DMS153 treated with DMSO at 0.1 percent for 48 hours (cell line): Measurements from ENCODE around the gene NTNG1.

ENCODE experiments used
- DNase-seq: peaks from one replicate; lab custom pipeline; 2025; ENCODE audit not compliant: unreplicated experiment; lab: John Stamatoyannopoulos, UW

NTNG1 gene

DNA sequence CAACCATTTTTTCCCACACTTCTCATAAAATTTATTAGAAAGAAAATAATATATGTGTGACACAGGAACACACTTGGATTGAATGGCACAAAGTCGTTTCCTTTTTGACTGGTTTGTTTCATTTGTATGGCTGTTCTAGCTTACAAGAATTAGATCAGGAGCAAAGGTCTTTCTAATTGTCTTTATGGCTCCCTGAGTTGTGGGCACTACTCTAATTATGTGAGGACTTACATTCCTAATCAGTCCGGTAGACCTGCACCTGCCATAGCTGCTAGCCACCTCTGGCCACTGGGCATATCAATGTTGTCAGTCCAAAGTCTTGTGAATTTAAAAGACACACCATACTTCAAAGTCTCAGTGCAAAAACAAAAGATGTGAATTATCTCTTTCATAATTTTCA is 346.7 kb downstream of the NTNG1 start:
- no peak for DNase-seq

DNA sequence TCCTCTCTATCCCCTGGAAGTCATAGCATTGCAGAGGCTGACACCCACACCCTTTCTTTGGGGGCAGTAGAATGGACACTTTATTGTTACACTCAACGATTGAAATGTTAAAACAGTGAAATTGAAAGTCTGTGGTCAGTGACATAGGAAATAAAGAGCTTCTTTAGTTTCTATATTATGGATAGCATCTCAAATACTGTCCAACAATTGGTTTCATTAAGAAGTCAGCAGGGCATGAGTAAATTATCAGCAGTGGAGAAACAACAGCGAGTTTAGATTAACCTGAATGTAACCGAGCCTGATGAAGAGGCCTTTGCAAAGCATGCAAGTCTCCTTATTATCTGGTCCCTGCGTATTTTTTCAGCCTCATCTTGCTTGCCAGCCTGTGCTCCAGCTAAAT is 350.7 kb downstream of the NTNG1 start:
- DNase-seq: no peak

DNA sequence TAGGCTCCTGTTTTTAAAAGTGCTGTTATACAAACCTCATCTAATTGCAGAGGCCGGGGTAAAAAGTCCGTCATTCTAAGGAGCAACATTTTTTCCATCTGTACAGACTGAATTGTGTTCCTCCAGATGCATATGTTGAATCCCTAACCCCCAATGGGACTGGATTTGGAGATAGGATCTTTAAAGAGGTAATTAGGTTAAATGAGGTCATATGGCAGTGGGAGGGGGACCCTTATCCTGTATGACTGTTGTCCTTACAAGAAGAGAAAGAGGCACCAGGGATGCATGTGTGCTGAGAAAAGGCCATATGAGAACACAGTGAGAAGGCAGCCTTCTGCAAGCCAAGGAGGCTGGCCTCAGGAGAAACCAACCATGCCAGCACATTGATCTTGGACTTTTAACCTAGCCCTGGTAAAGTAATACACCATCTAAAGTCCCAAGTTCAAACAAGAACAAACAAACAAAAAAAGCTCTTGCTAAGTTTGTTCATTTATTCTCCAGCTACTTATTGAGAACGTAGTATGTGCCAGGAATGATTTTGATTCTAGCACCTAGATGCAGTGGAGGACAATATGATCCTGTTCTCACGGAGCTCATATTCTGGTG is 352.4 kb downstream of the NTNG1 start:
- DNase-seq: no peak

DNA sequence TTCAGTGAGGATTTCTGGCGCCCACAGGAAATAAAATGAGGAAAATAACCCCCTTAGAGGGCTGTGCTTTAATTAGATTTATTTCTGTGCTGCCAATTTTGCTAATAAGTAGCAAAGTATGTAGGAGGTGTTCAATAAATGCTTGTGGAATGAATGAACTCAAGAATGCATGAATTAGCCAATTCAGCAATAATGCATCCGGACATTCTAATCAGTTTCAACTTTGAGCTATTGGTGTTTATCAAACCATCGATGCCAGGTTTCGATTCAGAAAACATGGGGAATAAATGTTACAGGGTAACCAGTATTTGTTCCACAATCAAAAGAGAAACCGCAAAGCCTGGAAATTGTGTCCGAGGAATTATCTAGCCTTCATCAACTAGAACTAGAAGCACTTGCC is 353.2 kb downstream of the NTNG1 start:
- no peak for DNase-seq

DNA sequence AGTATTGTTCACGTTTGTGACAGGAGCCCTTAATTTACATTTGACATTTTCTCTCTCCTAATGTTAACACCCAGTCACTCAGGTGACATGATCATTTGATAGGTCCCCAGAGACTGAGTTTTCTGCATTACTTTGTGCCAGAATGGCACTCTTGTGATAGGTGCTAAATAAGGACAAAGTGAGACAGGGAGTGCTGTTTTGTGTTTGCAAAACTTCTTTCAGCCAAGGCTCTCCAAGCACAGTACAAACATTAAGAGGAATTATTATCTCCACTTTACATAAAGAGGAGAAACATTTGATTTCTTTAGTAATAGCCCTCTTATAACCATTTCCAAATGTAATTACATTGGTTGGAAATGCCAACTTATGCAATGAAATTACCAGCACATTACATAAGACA is 355.2 kb downstream of the NTNG1 start:
- peak; percentile 10 for DNase-seq

DNA sequence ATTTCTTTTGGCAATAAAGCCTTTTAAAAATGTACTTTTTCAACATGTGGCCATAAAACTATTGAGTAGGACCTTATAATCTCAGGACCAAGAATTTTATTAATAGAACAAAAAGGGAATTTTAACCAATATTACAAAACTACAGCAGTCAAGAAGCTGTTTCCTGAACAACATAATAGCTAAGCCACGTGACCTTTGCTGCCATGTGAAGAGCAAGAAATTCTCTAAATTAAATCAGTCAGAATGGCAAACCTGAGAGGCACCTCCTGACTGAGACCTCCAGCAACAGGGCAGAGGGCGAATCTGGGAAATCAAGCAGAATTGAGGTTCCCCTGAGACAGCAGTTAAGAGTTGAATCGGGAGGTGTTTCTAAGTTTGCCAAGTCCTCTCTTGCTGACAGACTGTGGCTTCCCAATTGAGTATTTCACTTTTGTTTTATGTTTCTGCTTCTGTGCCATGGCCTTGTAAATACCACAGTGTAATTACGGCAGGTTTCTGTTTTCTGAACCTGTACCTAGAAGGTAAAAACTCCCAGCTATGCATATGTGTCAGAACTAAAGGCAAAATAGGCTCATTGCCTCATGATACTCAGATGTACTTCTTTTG is 358.4 kb downstream of the NTNG1 start:
- DNase-seq: no peak

DNA sequence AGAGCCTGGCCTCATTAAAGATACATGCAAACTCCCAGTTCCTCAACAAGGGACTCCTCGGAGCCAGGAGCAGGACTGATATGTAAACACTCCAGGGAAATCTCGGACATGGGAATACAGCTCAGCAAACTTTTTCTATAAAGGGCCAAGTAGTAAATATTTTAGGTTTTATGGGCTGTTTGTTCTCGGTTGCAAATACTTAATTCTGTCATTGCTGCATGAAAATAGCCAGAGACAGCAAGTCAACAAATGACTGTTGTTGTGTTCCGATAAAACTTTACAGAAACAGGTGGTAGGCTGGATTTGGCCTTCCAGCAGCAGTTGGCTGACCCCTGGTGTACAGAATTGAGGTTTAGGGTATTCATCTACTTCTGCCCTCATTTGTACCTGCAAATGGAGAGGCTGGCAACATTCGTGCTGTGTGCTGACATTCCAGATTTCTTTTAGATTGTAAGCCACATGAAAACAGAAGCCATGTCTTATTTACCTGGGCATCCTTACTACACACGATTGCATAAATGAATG is 360.3 kb downstream of the NTNG1 start:
- no peak for DNase-seq

DNA sequence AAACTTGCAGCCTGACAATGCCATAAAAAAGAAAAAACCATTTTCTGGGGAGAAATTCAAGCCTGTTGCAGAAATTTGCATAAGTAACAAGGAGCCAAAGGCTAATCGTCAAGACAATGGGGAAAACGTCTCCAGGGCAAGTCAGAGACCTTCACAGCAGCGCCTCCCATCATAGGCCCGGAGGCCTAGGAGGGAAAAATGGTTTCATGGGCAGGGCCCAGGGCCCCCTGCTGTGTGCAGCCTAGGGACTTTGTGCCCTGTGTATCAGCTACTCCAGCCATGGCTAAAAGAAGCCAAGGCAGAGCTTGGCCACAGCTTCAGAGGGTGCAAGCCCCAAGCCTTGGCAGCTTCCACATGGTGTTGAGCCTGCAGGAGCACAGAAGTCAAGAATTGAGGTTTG is 369.5 kb downstream of the NTNG1 start:
- DNase-seq: no peak

DNA sequence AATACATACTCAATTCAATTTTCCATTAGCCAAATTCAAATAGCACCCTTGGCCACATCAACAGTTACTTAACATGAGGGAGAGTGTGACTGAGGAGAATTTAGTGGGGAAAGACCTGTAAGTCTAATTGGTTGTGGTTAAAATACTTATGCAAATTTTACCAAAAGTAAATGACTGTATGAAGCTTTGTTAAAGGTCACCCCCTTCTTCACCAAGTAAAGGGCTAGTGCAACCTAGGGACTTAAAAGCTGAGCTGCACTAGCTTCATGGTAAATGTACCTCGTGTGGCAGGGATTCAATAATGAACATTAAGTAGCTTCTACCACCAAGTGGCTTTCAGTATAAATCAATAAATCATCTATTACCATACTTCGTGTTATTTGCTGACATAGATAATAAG is 372.0 kb downstream of the NTNG1 start:
- no peak for DNase-seq

DNA sequence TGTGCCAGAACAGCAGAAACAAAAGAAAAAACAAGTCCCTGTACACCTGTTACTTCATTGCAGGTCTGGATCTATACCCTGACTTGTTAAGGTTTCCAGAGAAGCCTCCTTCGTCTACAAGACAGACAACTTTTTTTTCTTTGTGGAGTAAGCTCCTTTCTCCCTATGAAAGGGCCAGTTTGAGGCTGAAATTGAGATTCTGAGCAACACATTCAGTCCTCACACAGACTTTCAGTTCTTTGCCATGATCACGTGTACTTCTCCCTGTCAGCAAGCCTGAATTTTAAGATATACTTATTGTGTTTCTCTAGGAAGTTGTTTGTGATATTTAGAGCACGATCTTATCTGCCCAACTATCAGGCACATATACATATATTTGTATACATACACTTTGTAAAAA is 374.0 kb downstream of the NTNG1 start:
- DNase-seq: no peak

DNA sequence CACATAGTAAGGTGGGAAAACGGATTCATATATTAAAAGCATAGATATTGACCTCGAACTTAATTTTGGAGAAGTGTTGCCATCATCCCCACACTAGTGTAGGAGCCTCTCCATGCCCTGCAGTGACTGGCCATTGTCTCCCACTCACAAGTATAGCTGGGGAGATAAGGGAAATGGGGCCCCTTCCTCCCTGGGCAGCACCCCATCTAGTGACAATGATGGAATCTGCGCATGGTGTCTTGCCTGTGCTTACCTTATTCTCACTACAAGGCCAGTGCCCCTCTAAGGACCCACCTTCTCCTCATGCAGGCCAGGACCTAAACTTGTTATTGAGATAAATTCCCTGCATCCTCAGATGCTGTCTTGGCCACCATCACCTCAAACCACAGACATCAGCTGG is 374.9 kb downstream of the NTNG1 start:
- DNase-seq: no peak

DNA sequence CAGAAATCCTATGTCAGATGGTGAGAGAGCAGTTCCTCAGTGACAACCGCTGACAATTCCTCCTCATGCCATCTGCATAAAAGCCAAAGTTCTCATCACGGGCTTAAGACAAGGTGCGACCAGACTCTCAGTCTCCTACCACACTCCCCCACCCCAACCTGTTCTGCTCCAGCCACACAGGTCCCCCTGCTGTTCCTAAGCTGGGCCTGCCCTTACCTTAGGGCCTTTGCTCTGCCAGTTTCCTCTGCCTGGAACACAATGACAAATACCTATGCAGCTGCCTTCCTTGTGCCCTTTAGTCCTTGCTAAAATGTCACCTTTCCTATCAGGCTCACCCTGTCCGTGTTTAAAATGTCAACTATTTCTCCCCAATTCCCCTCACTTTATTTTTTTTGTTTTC is 382.2 kb downstream of the NTNG1 start:
- DNase-seq: no peak

DNA sequence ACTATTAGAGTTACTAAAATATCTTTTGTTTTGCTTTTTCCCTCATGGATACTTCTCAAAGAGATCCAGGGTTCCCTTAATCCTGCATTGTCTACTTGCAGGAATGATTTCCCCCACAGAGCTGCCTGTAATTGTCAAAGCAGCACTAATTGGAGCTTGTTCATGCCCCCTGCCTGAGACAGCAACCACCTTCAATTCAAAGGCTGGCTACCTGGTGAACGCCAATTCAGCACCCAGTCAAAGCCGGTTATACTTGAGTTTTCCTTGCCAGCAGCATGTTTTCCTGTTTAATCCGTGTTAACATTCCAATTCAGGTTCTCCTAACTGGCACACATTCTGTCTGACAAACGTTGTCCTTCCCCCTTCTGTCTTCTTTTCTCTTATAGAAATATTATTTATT is 382.9 kb downstream of the NTNG1 start:
- DNase-seq: no peak

DNA sequence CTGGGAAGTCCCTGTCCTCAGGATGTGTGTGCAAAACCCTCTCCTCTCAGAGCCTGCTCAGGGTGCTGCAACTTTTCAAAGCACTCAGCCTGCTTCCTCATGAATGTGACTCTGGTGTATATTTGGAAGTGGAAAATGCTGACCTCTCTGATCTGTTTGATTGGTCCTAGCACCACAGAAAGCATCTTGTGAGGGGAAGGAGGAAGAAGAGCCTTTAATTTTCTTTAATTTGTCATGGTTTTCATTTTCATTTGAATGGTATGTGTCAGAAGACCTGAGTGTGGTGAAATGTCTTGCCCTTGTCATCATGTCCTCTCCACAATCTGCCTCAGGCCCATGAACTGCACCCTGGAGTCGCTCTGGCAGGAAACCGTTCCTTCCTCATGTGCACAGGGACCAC is 383.5 kb downstream of the NTNG1 start:
- no peak for DNase-seq

DNA sequence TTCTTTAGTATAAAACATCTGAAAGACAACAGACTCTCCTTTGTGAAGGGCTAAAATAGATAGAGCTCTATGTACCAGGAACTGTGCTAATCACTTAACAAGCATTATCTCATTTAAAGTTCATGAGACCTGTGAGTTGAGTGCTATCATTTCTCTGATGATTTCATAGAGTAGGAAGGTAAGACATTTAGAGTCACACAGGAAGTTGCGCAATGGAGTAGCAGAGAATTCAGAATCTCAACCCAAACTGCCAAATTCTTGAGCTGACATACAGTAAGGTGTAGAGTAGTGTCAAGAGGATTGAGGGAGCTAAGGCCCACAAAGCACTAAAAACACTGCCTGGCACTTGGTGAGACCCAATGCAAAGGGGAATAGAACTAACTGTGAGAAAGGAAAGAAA is 384.3 kb downstream of the NTNG1 start:
- no peak for DNase-seq

DNA sequence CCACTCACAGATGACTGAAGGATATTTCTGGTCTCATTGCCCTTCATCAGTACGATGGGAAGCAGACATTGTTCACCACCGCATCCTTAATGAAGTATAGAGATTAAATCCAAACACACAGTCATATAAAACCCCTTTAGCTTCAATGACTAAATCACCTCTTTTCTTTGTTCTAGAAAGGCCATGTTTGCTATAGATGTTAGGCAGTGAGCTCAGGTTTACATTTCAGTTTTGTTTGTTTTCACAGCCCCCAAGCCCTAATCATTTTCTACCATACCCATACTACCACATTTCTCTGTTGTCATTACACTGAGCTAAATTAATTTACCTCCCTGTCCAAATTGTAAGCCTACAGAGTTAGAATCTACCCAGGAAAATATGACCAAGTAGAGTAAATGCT is 385.1 kb downstream of the NTNG1 start:
- DNase-seq: peak; percentile 21

DNA sequence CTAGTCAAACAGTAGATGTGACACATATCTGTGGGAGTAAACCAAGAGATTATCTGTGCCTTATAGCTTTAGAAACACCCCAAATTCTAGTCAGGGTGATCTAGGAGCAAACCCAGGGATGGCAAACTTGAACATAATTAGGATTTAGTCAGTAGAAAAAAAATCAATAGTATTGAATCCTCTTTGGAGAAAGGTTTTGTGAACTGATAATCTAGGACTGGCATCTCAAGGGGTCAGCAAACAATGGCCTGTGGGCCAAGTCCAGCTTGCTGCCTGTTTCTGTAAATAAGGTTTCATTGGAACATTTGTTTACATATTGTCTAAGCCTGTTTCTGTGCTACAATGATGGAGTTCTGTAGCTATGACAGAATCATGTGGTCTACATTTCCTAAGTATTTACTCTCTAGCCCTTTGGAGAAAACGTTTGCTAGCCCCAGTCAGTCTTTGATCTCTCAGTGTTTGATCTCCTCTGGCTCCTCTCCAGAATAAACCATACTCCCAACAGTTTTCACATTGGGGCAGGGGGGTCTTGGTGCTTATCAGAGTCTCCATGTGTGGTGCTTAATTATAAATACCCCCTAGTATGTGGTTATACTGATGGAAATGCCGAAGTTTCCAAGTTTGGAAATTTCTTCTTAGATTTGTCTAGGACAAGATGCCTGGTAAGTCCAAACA is 385.8 kb downstream of the NTNG1 start:
- no peak for DNase-seq

DNA sequence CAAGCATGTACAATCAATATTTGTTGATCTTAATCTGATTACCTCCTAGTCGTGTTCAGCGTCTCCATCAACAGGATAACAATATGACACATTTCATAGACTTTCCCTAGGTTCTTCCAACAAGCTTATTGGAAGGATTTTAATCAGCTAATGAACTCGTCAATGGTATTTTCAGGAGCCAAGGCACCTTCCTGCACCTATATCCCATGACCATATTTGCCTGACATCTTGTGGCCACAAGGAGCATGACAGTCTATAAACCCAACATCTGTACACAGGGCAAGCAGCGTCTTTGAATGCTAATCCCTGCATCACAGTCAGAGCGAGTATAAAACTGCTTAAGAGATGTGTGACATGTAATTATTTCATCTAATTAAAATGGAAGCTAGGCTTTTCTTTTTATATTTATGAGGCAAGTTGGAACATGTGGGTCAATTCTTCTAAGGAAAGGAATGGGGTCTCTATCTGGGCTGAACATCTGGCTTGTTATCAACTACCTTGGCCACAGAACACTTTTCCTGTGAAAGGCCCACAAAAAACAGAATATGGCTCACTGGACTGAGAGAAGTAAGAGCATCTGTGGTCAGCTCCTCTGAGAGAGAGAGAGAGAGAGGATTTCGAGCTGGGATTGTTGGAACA is 388.8 kb downstream of the NTNG1 start:
- peak; percentile 45 for DNase-seq

DNA sequence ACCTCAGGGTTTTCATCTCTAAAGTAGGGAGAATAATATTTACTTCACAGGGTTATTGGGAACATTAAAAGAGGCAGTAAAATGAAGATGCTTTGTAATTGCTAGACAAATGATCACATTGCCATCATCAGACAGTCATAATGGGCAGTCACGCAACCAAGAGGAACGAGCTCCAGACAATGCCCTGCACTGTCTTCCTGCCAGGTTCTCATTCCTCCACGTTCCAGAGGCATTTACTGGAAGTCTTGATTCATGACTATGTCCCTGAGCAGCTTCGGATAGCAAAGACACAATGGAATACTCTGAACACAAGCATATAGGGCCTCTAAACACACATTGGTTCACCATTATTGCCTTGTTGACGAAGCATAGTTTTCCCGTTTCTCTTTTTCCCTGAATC is 389.7 kb downstream of the NTNG1 start:
- no peak for DNase-seq

DNA sequence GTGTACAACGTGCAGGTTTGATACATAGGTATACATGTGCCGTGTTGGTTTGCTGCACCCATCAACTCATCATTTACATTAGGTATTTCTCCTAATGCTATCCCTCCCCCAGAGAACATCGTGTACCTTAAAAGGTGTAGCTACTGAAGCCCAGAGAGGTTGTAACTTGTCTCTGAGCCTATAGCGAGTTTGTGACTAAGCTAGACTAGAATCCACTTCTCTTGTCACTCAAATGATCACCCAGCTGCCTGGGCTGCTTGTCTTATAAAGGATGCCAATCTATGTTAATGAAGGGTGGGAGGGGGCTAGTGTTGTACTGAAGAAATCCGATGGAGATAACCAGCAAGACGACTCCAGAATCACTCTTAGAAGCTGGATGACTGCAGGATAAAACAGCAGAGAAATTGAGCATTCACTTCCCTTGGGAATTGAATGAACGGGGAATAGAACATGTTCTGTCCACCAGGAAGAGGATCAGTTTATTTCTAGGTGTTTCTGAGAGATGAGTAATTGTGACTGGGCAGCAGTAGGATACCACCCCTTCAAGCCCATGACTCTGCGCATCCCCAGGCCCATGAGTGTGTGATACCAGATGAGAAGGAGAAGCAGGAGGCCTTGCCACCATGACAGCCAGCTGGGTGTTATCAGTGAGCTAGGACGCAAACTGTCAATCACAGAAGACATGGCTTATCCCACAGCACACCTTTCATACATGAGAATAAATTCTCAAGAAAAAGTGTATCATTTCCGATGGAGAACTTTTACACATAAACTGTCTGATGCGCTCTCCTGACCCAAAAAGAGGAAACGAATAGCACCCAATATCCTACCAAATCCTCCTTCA is 390.4 kb downstream of the NTNG1 start:
- DNase-seq: no peak

DNA sequence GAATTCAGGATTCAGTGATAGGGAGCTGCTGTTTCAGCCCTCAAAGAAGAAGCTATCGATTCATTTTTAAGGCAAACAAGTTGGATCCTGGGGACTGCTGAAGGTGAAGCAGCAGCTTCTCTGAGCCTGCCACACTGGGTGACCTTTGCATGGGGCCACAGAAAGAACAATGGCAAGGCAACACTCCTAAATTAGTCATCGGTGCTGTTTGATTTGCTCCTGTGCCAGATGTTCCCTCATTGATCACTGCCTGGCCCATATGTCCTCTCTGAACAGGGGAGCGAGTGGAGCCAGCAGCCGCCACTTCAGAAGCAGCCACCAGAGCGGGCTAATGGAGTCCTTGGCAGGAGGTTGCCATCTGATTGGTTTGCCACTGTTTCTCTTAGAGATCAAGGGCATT is 391.5 kb downstream of the NTNG1 start:
- DNase-seq: no peak
